WTC11 (cell line): ENCODE results near the gene PAM. TPM values are rescaled to one million over a fixed set of nuclear protein-coding genes. Genes with fewer than 3 reads are reported as not detected.

Source experiments
- ATAC-seq: fragments of 200-7000 bp; cut with Tn5 transposase; 2 replicates; pipeline ENCODE4 v1.10.0; 2021; ENCODE audit warnings: mild to moderate bottlenecking, moderate library complexity
- CTCF ChIA-PET: fragments of 300-600 bp; sonication (Branson Sonifier 250); formaldehyde crosslinking; loops from one replicate; lab custom pipeline; 2021; ENCODE audit warnings: antibody characterized with exemption; lab: Charles Lee
- POLR2A ChIA-PET: fragments of 350-600 bp; sonication (Branson Sonifier 250); formaldehyde crosslinking; loops from one replicate; lab custom pipeline; 2021; ENCODE audit warnings: antibody characterized with exemption; lab: Charles Lee
- DNase-seq: peaks from one replicate; pipeline ENCODE4 v3.0.0; 2021; ENCODE audit warnings: low spot score
- H3K27ac Mint-ChIP-seq: 2 replicates; pipeline ENCODE4 v1.8.0; 2021; ENCODE audit warnings: mixed read lengths
- H3K27me3 Mint-ChIP-seq: 2 replicates; pipeline ENCODE4 v1.8.0; 2021; ENCODE audit warnings: low read depth, mild to moderate bottlenecking, moderate library complexity, mixed read lengths
- H3K36me3 Mint-ChIP-seq: 2 replicates; pipeline ENCODE4 v1.8.0; 2021; ENCODE audit warnings: mixed read lengths
- H3K4me1 Mint-ChIP-seq: 2 replicates; pipeline ENCODE4 v1.8.0; 2022; ENCODE audit warnings: mixed read lengths
- H3K4me3 Mint-ChIP-seq: 2 replicates; pipeline ENCODE4 v1.8.0; 2021; ENCODE audit warnings: mild to moderate bottlenecking, moderate library complexity, mixed read lengths
- H3K9me3 Mint-ChIP-seq: 2 replicates; pipeline ENCODE4 v1.8.0; 2021; ENCODE audit warnings: mixed read lengths
- CREB1 ChIP-seq: sonication (generic); formaldehyde crosslinking; IDR thresholded peaks from 2 replicates; pipeline ENCODE4 v1.8.0; 2023; ENCODE audit warnings: mild to moderate bottlenecking, missing genetic modification reagents
- FOXJ3 ChIP-seq: sonication (generic); formaldehyde crosslinking; IDR thresholded peaks from 2 replicates; pipeline ENCODE4 v1.9.0; 2021; ENCODE audit warnings: missing genetic modification reagents, mild to moderate bottlenecking, borderline replicate concordance
- RELA ChIP-seq: sonication (generic); formaldehyde crosslinking; IDR thresholded peaks from 2 replicates; pipeline ENCODE4 v1.8.1; 2022; ENCODE audit warnings: missing genetic modification reagents, mild to moderate bottlenecking, borderline replicate concordance
- RORB ChIP-seq: fragments of 250-450 bp; sonication (Bioruptor Pico); IDR thresholded peaks from 2 replicates; pipeline ENCODE4 v1.9.0; 2021; ENCODE audit warnings: mild to moderate bottlenecking
- TCF7 ChIP-seq: sonication (generic); formaldehyde crosslinking; IDR thresholded peaks from 2 replicates; pipeline ENCODE4 v1.8.0; 2022; ENCODE audit warnings: mild to moderate bottlenecking, low read depth, missing genetic modification reagents, moderate library complexity
- TEAD4 ChIP-seq: sonication (generic); formaldehyde crosslinking; IDR thresholded peaks from 2 replicates; pipeline ENCODE4 v1.8.0; 2022; ENCODE audit warnings: mild to moderate bottlenecking, missing genetic modification reagents
- total RNA-seq: library from RNA; stranded (reverse); gene quantifications from 3 replicates; pipeline ENCODE4 v1.2.3, GENCODE V29; 2021
- TF ChIP-seq, protein P1 (sequence below): sonication (generic); formaldehyde crosslinking; IDR thresholded peaks from 2 replicates; pipeline ENCODE4 v1.8.1; 2022; ENCODE audit warnings: mild to moderate bottlenecking, missing genetic modification reagents, moderate library complexity, borderline replicate concordance
- TF ChIP-seq, protein P2 (sequence below): fragments of 250-450 bp; sonication (Bioruptor Pico); IDR thresholded peaks from 2 replicates; pipeline ENCODE4 v1.8.0; 2021; ENCODE audit warnings: mild to moderate bottlenecking
- TF ChIP-seq, protein P3 (sequence below): fragments of 250-450 bp; sonication (Bioruptor Pico); IDR thresholded peaks from 2 replicates; pipeline ENCODE4 v1.9.0; 2021; ENCODE audit warnings: mild to moderate bottlenecking
- TF ChIP-seq, protein P4 (sequence below): sonication (generic); formaldehyde crosslinking; IDR thresholded peaks from 2 replicates; pipeline ENCODE4 v1.8.1; 2022; ENCODE audit warnings: low read depth, missing genetic modification reagents, borderline replicate concordance
- TF ChIP-seq, protein P5 (sequence below): sonication (generic); formaldehyde crosslinking; IDR thresholded peaks from 2 replicates; pipeline ENCODE4 v1.8.1; 2023; ENCODE audit warnings: mild to moderate bottlenecking, missing genetic modification reagents, moderate library complexity
- TF ChIP-seq, protein P6 (sequence below): sonication (generic); formaldehyde crosslinking; IDR thresholded peaks from 2 replicates; pipeline ENCODE4 v1.8.1; 2022; ENCODE audit warnings: mild to moderate bottlenecking, moderate library complexity, missing genetic modification reagents
- TF ChIP-seq, protein P7 (sequence below): sonication (generic); formaldehyde crosslinking; IDR thresholded peaks from 2 replicates; pipeline ENCODE4 v1.8.0; 2022; ENCODE audit warnings: missing genetic modification reagents

The PAM gene
- total RNA-seq, 1 experiment from 2014 or later, result 52.3 TPM

DNA sequence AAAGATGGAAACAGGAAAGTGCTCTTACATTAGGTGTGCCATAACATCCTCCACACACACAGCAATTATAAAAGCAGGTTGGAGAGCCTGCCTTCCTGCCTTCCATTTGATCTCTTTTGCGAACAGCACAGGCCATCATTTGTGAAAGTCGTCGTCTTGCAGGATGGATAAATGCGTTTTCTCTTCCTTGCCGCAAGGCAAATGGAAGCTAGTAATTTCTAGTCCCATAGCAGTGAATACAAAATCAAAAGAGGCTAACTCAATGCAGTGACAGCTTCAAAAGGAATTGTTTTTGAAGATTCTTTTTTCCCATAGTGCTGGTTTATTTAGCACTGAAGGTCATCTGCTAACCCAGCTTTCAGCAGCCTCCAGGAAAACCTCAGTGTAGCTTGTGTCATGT, 186.0 kb downstream of the PAM start (continued):
- TF ChIP-seq, protein P1, sequence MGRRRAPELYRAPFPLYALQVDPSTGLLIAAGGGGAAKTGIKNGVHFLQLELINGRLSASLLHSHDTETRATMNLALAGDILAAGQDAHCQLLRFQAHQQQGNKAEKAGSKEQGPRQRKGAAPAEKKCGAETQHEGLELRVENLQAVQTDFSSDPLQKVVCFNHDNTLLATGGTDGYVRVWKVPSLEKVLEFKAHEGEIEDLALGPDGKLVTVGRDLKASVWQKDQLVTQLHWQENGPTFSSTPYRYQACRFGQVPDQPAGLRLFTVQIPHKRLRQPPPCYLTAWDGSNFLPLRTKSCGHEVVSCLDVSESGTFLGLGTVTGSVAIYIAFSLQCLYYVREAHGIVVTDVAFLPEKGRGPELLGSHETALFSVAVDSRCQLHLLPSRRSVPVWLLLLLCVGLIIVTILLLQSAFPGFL (CRISPR knock-in tag), result no peak

DNA sequence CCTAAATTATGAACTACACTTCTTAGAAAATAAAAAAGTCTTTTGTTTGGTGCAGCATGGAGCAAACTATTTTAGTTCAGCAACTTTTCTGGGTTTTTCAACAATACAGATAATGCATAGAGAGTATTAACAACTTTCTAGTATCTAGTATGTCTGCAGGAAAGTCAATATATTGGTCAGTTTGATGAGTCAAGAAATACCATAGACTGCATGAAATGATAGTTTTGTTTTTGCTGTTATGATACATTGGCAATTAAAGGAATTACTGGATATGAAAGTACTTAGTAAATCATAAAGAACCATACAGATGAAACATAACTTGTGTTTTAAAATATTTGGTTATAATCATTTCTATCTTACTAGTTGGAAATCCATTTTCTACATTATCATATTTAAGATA, 191.3 kb downstream of the PAM start:
- no peak for TF ChIP-seq RORB
- DNase-seq (no peak), ATAC-seq (no peak)
- Mint-ChIP-seq H3K9me3 (no peaks in the 10 kb centered on the region), H3K4me3 (no peak overlapping the region), H3K27ac (no peak overlapping the region), H3K27me3 (no peaks in the 10 kb centered on the region), H3K4me1 (no peaks in the 10 kb centered on the region), H3K36me3 (no peaks in the 10 kb centered on the region)
- ChIA-PET POLR2A (no interaction called here), CTCF (no interaction called here)

DNA sequence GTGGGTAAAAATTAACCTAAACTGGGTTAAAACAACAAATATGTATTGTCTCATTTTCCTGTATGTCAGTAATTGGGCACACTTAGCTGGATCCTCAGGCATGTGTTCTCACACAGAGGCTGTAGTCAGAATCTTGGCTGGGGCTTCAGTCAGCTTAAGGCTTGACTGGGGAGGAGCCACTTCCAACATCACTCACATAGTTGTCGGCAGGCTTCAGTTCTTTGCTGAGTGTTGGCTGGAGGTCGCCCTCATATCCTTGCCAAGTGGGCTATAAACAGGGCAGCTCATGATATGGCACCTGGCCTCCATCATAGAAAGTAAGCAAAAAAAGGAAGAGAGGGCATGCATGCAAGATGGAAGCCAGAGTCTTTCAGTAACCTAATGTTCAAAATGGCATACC, 191.9 kb downstream of the PAM start:
- DNase-seq, result no peak
- no peak overlapping the region for H3K4me3 Mint-ChIP-seq
- TF ChIP-seq, protein P2, sequence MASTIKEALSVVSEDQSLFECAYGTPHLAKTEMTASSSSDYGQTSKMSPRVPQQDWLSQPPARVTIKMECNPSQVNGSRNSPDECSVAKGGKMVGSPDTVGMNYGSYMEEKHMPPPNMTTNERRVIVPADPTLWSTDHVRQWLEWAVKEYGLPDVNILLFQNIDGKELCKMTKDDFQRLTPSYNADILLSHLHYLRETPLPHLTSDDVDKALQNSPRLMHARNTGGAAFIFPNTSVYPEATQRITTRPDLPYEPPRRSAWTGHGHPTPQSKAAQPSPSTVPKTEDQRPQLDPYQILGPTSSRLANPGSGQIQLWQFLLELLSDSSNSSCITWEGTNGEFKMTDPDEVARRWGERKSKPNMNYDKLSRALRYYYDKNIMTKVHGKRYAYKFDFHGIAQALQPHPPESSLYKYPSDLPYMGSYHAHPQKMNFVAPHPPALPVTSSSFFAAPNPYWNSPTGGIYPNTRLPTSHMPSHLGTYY, result no peak
- no peak for TF ChIP-seq TCF7 (CRISPR knock-in tag)
- no peak for TF ChIP-seq FOXJ3 (CRISPR knock-in tag)
- TF ChIP-seq, protein P3, sequence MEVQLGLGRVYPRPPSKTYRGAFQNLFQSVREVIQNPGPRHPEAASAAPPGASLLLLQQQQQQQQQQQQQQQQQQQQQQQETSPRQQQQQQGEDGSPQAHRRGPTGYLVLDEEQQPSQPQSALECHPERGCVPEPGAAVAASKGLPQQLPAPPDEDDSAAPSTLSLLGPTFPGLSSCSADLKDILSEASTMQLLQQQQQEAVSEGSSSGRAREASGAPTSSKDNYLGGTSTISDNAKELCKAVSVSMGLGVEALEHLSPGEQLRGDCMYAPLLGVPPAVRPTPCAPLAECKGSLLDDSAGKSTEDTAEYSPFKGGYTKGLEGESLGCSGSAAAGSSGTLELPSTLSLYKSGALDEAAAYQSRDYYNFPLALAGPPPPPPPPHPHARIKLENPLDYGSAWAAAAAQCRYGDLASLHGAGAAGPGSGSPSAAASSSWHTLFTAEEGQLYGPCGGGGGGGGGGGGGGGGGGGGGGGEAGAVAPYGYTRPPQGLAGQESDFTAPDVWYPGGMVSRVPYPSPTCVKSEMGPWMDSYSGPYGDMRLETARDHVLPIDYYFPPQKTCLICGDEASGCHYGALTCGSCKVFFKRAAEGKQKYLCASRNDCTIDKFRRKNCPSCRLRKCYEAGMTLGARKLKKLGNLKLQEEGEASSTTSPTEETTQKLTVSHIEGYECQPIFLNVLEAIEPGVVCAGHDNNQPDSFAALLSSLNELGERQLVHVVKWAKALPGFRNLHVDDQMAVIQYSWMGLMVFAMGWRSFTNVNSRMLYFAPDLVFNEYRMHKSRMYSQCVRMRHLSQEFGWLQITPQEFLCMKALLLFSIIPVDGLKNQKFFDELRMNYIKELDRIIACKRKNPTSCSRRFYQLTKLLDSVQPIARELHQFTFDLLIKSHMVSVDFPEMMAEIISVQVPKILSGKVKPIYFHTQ, result no peak
- TF ChIP-seq, protein P4, sequence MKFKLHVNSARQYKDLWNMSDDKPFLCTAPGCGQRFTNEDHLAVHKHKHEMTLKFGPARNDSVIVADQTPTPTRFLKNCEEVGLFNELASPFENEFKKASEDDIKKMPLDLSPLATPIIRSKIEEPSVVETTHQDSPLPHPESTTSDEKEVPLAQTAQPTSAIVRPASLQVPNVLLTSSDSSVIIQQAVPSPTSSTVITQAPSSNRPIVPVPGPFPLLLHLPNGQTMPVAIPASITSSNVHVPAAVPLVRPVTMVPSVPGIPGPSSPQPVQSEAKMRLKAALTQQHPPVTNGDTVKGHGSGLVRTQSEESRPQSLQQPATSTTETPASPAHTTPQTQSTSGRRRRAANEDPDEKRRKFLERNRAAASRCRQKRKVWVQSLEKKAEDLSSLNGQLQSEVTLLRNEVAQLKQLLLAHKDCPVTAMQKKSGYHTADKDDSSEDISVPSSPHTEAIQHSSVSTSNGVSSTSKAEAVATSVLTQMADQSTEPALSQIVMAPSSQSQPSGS (CRISPR knock-in tag), result no peak
- TF ChIP-seq CREB1 (CRISPR knock-in tag), result no peak
- no peak for TF ChIP-seq RELA (CRISPR knock-in tag)
- TF ChIP-seq, protein P5, sequence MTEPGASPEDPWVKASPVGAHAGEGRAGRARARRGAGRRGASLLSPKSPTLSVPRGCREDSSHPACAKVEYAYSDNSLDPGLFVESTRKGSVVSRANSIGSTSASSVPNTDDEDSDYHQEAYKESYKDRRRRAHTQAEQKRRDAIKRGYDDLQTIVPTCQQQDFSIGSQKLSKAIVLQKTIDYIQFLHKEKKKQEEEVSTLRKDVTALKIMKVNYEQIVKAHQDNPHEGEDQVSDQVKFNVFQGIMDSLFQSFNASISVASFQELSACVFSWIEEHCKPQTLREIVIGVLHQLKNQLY, result no peak
- TF ChIP-seq, protein P6, sequence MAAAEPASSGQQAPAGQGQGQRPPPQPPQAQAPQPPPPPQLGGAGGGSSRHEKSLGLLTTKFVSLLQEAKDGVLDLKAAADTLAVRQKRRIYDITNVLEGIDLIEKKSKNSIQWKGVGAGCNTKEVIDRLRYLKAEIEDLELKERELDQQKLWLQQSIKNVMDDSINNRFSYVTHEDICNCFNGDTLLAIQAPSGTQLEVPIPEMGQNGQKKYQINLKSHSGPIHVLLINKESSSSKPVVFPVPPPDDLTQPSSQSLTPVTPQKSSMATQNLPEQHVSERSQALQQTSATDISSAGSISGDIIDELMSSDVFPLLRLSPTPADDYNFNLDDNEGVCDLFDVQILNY, result no peak
- TF ChIP-seq, protein P7, sequence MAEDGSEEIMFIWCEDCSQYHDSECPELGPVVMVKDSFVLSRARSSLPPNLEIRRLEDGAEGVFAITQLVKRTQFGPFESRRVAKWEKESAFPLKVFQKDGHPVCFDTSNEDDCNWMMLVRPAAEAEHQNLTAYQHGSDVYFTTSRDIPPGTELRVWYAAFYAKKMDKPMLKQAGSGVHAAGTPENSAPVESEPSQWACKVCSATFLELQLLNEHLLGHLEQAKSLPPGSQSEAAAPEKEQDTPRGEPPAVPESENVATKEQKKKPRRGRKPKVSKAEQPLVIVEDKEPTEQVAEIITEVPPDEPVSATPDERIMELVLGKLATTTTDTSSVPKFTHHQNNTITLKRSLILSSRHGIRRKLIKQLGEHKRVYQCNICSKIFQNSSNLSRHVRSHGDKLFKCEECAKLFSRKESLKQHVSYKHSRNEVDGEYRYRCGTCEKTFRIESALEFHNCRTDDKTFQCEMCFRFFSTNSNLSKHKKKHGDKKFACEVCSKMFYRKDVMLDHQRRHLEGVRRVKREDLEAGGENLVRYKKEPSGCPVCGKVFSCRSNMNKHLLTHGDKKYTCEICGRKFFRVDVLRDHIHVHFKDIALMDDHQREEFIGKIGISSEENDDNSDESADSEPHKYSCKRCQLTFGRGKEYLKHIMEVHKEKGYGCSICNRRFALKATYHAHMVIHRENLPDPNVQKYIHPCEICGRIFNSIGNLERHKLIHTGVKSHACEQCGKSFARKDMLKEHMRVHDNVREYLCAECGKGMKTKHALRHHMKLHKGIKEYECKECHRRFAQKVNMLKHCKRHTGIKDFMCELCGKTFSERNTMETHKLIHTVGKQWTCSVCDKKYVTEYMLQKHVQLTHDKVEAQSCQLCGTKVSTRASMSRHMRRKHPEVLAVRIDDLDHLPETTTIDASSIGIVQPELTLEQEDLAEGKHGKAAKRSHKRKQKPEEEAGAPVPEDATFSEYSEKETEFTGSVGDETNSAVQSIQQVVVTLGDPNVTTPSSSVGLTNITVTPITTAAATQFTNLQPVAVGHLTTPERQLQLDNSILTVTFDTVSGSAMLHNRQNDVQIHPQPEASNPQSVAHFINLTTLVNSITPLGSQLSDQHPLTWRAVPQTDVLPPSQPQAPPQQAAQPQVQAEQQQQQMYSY (CRISPR knock-in tag), result no peak
- TF ChIP-seq TEAD4, result no peak
- no peaks in the 10 kb centered on the region for H3K27me3 Mint-ChIP-seq
- no peaks in the 10 kb centered on the region for H3K4me1 Mint-ChIP-seq
- no peaks in the 10 kb centered on the region for H3K36me3 Mint-ChIP-seq
- ATAC-seq, result no peak
- ChIA-PET POLR2A (no interaction called here), CTCF (no interaction called here)
- no peaks in the 10 kb centered on the region for H3K9me3 Mint-ChIP-seq
- peak overlapping the region; percentile 41 for H3K27ac Mint-ChIP-seq
